HG02943 (cell line): ENCODE results near the gene LAIR2.
A peak's percentile ranks its signal among the peaks of the same experiment; 100 is the strongest.

Experiments
- ATAC-seq: cut with Tn5 transposase; IDR thresholded peaks from one replicate; pipeline ENCODE4 v1.9.1; 2021; ENCODE audit warnings: mild to moderate bottlenecking, low read depth, moderate library complexity; ENCODE audit not compliant: unreplicated experiment

LAIR2 gene

GRCh38 chr19:54502518-54503048, at the start of gene LAIR2:
TSS of gene LAIR2 (plus strand) at chr19:54502831. CDS start at chr19:54502919, 88 bp downstream.
- no peak for ATAC-seq

- no peak for ATAC-seq
These were observed 48.5 kb upstream of the LAIR2 start for GRCh38 chr19:54453921-54454780.

- no peak for ATAC-seq
These were observed 47.6 kb upstream of the LAIR2 start for GRCh38 chr19:54454781-54455675.

- no peak for ATAC-seq
These were observed 46.7 kb upstream of the LAIR2 start for GRCh38 chr19:54455786-54456422.

GRCh38 chr19:54456423-54457373, 45.9 kb upstream of the LAIR2 start:
- ATAC-seq, result no peak

DNA sequence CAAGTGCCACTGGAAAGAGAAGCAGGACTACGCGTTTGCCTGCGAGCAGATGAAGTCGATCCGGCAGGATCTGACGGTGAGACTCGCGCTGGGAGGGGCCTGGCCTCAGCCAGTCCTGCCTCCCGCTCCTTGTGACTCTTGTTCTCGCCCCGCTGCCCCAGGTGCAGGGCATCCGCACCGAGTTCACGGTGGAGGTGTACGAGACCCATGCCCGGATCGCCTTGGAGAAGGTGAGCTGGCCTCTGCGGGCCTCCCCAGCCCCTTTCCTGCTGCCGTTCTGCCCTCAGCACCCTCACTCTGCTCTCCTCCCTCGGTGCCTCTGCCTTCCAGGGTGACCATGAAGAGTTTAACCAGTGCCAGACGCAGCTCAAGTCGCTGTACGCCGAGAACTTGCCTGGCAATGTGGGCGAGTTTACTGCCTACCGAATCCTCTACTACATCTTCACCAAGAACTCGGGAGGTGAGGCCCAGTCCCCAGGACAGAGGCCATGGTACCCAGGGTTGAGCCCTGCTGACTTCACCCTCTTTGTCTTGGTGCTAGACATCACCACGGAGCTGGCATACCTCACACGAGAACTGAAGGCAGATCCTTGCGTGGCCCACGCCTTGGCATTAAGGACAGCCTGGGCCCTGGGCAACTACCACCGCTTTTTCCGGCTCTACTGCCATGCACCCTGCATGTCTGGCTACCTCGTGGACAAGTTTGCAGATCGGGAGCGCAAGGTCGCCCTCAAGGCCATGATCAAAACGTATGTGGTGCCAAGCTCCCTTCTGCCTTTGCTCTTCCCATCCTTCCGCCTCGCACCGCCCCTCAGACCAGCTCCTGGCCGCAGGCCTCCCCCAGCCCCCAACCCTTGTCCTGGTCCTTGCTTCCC, 44.6 kb upstream of the LAIR2 start:
- ATAC-seq, result no peak

DNA sequence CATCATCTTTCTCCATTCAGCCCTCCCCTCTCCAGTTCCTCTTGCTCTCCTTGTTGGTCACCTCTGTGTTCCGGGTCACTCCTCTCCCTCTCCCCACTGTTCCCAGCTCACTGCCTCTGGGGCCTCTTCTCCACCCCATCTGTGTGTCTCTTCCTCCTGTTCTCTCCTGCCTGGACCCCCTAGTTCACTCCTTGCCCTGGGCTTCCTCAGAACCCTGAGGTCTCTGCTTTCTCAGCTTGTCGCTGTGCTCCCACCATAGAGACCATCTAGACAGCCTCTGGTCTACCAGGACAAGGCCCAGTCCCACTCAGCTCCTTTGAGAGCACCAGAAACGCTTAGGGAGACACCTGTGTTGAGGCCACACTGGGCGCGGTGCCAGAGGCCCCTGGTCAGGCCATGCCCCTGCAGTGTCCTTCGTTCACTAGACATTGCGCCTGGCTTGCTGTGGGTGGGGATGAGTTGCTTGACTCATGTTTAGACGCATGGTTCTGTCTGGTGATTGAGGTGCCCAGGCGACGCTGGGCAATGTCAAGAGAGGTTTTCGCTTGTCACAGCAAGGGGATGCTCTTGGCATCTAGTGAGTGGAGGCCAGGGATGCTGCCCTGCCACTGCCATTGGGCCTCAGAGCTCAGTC, 43.9 kb upstream of the LAIR2 start:
- ATAC-seq, result no peak

DNA sequence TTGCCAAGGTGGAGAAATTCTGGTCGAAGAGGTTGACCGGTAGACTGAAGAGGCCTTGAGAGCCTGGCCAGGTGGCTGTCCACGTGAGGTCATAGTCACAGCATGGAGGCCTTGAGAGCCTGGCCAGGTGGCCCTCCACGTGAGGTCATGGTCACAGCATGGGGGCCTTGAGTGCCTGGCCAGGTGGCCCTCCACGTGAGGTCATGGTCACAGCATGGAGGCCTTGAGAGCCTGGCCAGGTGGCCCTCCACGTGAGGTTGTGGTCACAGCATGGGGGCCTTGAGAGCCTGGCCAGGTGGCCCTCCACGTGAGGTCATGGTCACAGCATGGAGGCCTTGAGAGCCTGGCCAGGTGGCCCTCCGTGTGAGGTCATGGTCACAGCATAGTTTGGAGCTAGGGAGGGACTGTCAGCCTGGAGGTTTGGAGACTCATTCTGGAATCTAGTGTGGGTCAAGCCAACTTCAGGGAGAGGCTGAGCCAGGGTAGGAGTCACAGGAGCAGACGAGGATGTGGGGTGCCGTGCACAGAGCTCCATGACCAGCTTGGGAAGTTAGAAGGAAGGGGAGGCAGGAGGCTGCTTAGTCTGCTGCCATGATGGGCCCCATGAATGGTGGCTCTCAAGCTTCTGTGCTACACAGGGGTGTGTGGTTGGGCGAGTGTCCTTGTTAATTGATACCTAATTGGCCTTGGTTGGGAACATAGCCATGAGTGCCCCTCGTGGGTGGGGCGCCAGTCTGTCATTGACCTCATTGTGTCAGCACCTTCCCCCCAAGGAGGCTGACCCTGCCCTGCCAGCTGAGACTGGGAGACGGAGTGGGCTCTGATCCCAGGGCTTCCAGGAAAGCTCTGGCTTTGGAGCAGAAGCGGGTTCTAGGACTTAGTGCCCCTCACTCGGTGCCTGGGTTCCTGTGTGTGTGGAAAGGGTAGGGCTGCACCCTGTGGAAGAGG, 43.1 kb upstream of the LAIR2 start:
- no peak for ATAC-seq

- no peak for ATAC-seq
These were observed 42.2 kb upstream of the LAIR2 start for GRCh38 chr19:54460230-54461005.

GRCh38 chr19:54461210-54461609, 41.4 kb upstream of the LAIR2 start:
- no peak for ATAC-seq

DNA sequence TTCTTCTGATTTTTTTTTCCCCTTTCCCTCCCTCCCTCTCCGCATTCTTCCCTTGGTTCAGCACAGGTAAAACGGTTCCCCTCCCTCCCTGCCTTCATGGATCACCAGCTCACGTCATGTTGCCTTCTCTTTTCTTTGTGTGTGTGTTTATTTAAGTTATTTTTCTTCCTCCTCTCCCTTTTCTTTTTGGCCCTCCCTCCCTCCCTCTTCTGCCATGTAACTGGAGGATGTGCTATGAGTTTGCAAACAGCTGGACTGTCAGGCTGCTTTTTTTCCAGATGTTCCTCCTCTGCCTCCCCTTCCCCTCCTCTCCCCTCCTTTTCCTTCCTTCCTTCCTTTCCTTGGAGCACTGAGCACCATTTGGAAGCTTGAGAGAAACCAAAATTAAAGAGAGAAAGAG, 41.0 kb upstream of the LAIR2 start:
- ATAC-seq, result no peak

DNA sequence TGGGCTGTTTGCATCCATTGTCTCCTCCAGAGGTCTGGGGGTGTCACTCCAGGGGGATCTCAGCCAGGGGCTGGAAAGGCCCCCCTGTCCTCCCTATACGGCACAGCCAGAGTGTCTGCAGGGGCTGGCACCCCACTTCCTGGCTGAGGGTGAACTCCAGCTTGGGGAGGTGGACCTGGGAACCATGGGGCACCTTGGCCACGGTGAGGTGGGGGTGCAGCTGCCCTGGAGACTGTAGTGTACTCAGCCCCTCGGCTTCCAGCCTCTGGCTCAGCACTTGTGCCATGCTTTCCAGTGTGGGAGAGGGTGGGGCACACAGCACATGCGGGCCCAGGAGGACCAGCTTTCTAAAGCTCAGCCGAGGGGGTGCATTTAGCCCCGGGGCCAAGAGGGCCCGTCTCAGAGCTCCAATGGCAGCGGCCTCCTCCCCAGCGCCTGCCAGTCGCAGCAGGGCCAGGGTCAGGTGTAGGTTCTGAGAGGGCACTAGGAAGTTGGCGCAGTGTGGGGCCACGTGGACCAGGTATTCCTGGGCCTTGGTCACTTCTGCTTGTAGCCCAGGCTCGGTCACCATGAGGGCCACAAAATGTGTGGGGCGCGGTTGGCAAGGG, 40.5 kb upstream of the LAIR2 start:
- ATAC-seq, result no peak

- ATAC-seq, result peak; percentile 1
These were observed 39.7 kb upstream of the LAIR2 start for GRCh38 chr19:54462655-54463530.

DNA sequence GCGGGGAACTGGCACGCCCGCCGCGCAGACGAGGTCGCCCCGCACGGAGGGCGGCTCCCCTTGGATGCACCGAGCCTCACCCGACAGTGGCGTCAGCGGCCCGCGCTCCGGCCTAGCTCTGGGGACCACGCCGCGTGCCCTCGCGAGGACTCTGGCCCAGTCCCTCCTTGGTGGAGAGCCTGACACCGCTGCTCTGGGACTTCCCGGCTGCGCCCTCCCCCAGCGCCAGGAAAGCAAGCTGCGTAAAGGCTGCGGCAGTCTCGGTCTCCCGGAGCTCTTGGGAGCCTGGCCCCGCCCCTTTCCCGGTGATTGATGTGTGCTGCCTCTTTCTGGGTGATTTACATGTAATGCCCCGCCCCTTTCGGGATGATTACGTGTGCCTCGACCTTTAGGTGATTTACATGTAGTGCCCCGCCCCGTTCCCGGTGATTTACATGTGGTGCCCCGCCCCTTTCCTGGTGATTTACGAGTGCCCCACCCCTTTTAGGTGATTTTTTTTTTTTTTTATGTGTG, 39.0 kb upstream of the LAIR2 start, which contains the start of gene LENG9:
LENG9 (minus strand) TSS at position 248 of the 513 bp plus-strand sequence. CDS start 252 bp downstream, outside the sequence.
- peak; percentile 54 for ATAC-seq
